CD4-positive, alpha-beta T cell treated with Interferon alpha-2 for 1 hour (primary cell): Measurements from ENCODE around the gene ARHGAP18.

Experiments used
- DNase-seq, 2 donors: peaks; one replicate each; pipeline ENCODE4 v3.0.0-alpha.2; 2020 to 2022

Gene ARHGAP18

GRCh38 chr6:129608886-129609537 lies 101.0 kb downstream of the ARHGAP18 start:
- DNase-seq, result no peak

- DNase-seq, result no peak
Measured at GRCh38 chr6:129607581-129608186, 102.3 kb downstream of the ARHGAP18 start.

GRCh38 chr6:129606664-129607063 lies 103.3 kb downstream of the ARHGAP18 start:
- DNase-seq, result no peak

- no peak for DNase-seq
Measured at GRCh38 chr6:129605967-129606366, 104.0 kb downstream of the ARHGAP18 start.

- DNase-seq, result no peak
Measured at GRCh38 chr6:129605095-129605494, 104.9 kb downstream of the ARHGAP18 start.

- no peak for DNase-seq
Measured at GRCh38 chr6:129604321-129604720, 105.7 kb downstream of the ARHGAP18 start.

- no peak for DNase-seq
Measured at GRCh38 chr6:129603741-129604140, 106.2 kb downstream of the ARHGAP18 start.

- no peak for DNase-seq
Measured at GRCh38 chr6:129601323-129601722, 108.7 kb downstream of the ARHGAP18 start.

- no peak for DNase-seq
Measured at GRCh38 chr6:129599467-129599866, 110.5 kb downstream of the ARHGAP18 start.

- DNase-seq, result peak; percentile 14 to 82
Measured at GRCh38 chr6:129598244-129599187, 111.5 kb downstream of the ARHGAP18 start.

GRCh38 chr6:129597023-129597713 lies 112.8 kb downstream of the ARHGAP18 start:
- DNase-seq, result no peak

- no peak for DNase-seq
Measured at GRCh38 chr6:129596522-129596921, 113.5 kb downstream of the ARHGAP18 start.

GRCh38 chr6:129593233-129593564 lies 116.8 kb downstream of the ARHGAP18 start:
- DNase-seq, result no peak

GRCh38 chr6:129592516-129593232 lies 117.3 kb downstream of the ARHGAP18 start:
- DNase-seq, result no peak

- no peak for DNase-seq
Measured at GRCh38 chr6:129590408-129591022, 119.5 kb downstream of the ARHGAP18 start.

GRCh38 chr6:129586815-129587214 lies 123.2 kb downstream of the ARHGAP18 start:
- no peak for DNase-seq

GRCh38 chr6:129583866-129584265 lies 126.1 kb downstream of the ARHGAP18 start:
- no peak for DNase-seq

- DNase-seq, result no peak
Measured at GRCh38 chr6:129578315-129578714, 131.7 kb downstream of the ARHGAP18 start.

- no peak for DNase-seq
Measured at GRCh38 chr6:129577691-129578090, 132.3 kb downstream of the ARHGAP18 start.

- DNase-seq, result no peak
Measured at GRCh38 chr6:129576456-129576855, 133.5 kb downstream of the ARHGAP18 start.

GRCh38 chr6:129575378-129576118 lies 134.4 kb downstream of the ARHGAP18 start:
- DNase-seq, result peak; percentile 3 to 46
